ENCODE measurements around the gene PTH2R. TPM values are rescaled to one million over a fixed set of nuclear protein-coding genes. Genes with fewer than 3 reads are reported as not detected.
"Not testable (repeated sequence)": the region's sequence is repeated elsewhere in the genome, so short reads cannot be mapped to it uniquely, and the experiment has no call there.

Gene PTH2R
- total RNA-seq, 1 donor from 2014 or later = not detected

- Histone ChIP-seq H3K9me3 (replicated peaks) (peaks cover 48% of the 10 kb centered on the region), H3K27ac (replicated peaks) (no peak overlapping the region), H3K4me3 (no peak overlapping the region), H3K36me3 (no peaks in the 10 kb centered on the region), H3K4me1 (no peaks in the 10 kb centered on the region), H3K27me3 (ENCODE audit: low read depth) (no peaks in the 10 kb centered on the region)
- TF ChIP-seq CTCF (IDR thresholded peaks at IDR 0.05; ENCODE audit: borderline replicate concordance) = no peak
- DNase-seq = no peak
- intact Hi-C loops (cut with micrococcal nuclease) = no loop called here
Measured at GRCh38 chr2:208515099-208515498, 108.5 kb downstream of the PTH2R start.

GRCh38 chr2:208523069-208523468 is 116.5 kb downstream of the PTH2R start:
- H3K9me3 ChIP-seq (replicated peaks) = peaks cover 58% of the 10 kb centered on the region
- DNase-seq; intact Hi-C loops (cut with micrococcal nuclease); H3K4me3 ChIP-seq; H3K27ac ChIP-seq (replicated peaks); H3K27me3 ChIP-seq (ENCODE audit: low read depth); H3K4me1 ChIP-seq; H3K36me3 ChIP-seq: not testable (repeated sequence)

- H3K4me1 ChIP-seq; intact Hi-C loops (cut with micrococcal nuclease); H3K27ac ChIP-seq (replicated peaks); DNase-seq; H3K4me3 ChIP-seq; H3K27me3 ChIP-seq (ENCODE audit: low read depth); H3K36me3 ChIP-seq: not testable (repeated sequence)
- peaks cover 41% of the 10 kb centered on the region for H3K9me3 ChIP-seq (replicated peaks)
Measured at GRCh38 chr2:208525165-208525564, 118.6 kb downstream of the PTH2R start.

- TF ChIP-seq CTCF (IDR thresholded peaks at IDR 0.05; ENCODE audit: borderline replicate concordance) = no peak
- intact Hi-C loops (cut with micrococcal nuclease) = no loop called here
- no peaks in the 10 kb centered on the region for H3K9me3 ChIP-seq (replicated peaks)
- H3K4me1 ChIP-seq = no peaks in the 10 kb centered on the region
- no peak overlapping the region for H3K4me3 ChIP-seq
- H3K27ac ChIP-seq (replicated peaks) = no peak overlapping the region
- DNase-seq = peak; percentile 26
- no peaks in the 10 kb centered on the region for H3K27me3 ChIP-seq (ENCODE audit: low read depth)
- H3K36me3 ChIP-seq = no peaks in the 10 kb centered on the region
Measured at GRCh38 chr2:208529796-208530195, 123.2 kb downstream of the PTH2R start.

- intact Hi-C loops (cut with micrococcal nuclease) = no loop called here
- Histone ChIP-seq H3K27ac (replicated peaks) (no peak overlapping the region), H3K4me3 (no peak overlapping the region), H3K9me3 (replicated peaks) (no peaks in the 10 kb centered on the region), H3K27me3 (ENCODE audit: low read depth) (no peaks in the 10 kb centered on the region), H3K36me3 (no peaks in the 10 kb centered on the region), H3K4me1 (no peaks in the 10 kb centered on the region)
- DNase-seq = no peak
- no peak for TF ChIP-seq CTCF (IDR thresholded peaks at IDR 0.05; ENCODE audit: borderline replicate concordance)
Measured at GRCh38 chr2:208531361-208531760, 124.8 kb downstream of the PTH2R start.

- H3K9me3 ChIP-seq (replicated peaks); intact Hi-C loops (cut with micrococcal nuclease); DNase-seq; H3K27me3 ChIP-seq (ENCODE audit: low read depth); H3K4me1 ChIP-seq; H3K36me3 ChIP-seq; H3K4me3 ChIP-seq; H3K27ac ChIP-seq (replicated peaks): not testable (repeated sequence)
Measured at GRCh38 chr2:208535578-208535977, 129.0 kb downstream of the PTH2R start.

- Histone ChIP-seq H3K27ac (replicated peaks) (no peak overlapping the region), H3K9me3 (replicated peaks) (no peaks in the 10 kb centered on the region), H3K27me3 (ENCODE audit: low read depth) (peaks cover 6% of the 10 kb centered on the region), H3K36me3 (no peaks in the 10 kb centered on the region), H3K4me1 (no peaks in the 10 kb centered on the region), H3K4me3 (no peak overlapping the region)
- no peak for DNase-seq
- TF ChIP-seq CTCF (IDR thresholded peaks at IDR 0.05; ENCODE audit: borderline replicate concordance) = no peak
- intact Hi-C loops (cut with micrococcal nuclease) = no loop called here
Measured at GRCh38 chr2:208541461-208541988, 134.9 kb downstream of the PTH2R start.
